GM21619 (cell line): ENCODE results near the gene C20orf141.
"Not testable (repeated sequence)": the region's sequence is repeated elsewhere in the genome, so short reads cannot be mapped to it uniquely, and the experiment has no call there.

Source experiments
- ATAC-seq: cut with Tn5 transposase; IDR thresholded peaks from one replicate; pipeline ENCODE4 v1.9.1; 2021; ENCODE audit not compliant: unreplicated experiment

C20orf141 gene

GRCh38 chr20:2820084-2820895, 5.5 kb downstream of the C20orf141 start:
- ATAC-seq = no peak

DNA sequence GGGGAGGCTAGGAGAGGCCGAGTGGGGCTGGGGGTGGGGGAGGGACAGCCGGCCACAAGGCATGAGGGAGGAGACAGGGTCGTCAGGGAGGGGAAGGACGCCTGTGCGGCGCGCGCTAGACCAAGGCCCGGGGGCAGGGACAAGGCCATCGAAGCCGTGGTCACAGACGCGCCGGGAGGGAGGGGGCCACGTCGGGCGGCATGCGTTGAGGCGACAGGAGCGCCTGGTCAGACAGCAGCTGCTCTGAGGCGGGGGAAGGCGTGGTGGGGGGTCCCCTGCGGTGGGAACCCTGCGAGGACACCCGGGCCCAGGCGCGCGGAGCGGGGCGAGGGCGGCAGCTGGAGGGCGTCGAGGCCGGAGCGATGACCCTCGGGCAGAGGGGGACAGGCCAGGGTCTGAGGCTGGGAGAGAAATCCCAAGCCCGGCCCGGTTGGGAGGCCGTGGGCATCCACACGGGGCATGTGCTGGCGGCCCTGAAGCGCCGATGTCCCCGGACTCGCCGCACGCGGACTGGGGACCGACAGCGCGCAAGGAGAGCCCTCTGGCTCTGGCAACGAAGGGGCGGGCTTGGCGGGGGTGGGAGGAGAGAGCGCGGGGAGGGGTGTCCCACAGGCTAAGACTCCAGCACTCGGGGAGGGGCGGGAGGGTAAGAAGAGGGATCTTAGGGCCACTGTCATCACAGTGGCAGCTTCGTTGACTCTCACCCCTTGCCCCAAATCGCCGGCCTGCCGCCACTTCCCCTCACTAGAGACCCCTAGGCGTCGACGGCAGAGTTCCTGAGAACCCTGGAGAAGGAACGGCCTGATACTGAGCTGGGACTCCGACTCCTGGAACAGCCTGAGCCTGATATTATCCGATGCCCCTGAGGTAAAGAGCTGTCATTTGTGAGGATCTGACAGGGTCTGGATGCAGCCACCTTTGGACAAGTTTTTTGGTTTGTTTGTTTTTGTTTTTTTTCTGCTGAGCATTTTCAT, 6.4 kb downstream of the C20orf141 start:
- no peak for ATAC-seq

DNA sequence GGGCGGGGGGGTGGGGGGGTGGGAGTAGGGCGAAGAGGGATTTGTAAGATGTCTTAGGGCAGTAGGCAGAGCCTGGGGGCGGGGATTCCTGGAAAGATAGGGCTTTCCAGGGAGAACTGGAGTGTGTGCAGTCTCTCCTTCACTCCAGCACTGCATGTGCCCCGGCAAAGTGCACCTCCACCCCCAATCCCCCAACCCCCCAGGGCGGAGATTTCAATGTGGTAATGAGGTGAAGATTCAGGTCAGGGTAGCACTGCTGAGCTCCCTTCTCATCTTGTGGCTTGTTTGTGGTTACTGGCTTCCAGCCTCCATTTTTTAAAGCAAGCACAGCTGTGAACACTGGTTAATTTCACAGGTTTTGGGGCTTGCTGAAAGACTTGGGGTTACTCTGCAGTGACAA, 7.3 kb downstream of the C20orf141 start:
- no peak for ATAC-seq

- ATAC-seq = no peak
These were observed 11.0 kb downstream of the C20orf141 start for GRCh38 chr20:2825761-2826160.

GRCh38 chr20:2826655-2827054, 11.9 kb downstream of the C20orf141 start:
- no peak for ATAC-seq

DNA sequence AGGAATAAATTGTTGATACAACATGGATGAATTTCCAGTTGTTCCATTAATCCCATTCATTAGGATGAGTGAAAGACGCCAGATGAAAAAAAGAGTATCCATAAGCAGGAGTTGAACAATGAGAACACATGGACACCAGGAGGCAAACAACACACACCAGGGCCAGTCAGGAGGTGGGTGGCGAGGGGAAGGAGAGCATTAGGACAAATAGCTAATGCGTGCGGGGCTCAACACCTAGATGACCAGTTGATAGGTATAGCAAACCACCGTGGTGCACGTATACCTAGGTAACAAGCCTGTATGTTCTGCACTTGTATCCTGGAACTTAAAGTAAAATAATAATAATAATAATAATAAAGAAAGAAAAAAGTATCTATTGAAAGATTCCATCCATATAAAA, 14.6 kb downstream of the C20orf141 start:
- no peak for ATAC-seq

- not testable (repeated sequence) for ATAC-seq
These were observed 16.4 kb downstream of the C20orf141 start for GRCh38 chr20:2831206-2831605.

GRCh38 chr20:2833761-2834160, 19.0 kb downstream of the C20orf141 start:
- ATAC-seq = no peak

DNA sequence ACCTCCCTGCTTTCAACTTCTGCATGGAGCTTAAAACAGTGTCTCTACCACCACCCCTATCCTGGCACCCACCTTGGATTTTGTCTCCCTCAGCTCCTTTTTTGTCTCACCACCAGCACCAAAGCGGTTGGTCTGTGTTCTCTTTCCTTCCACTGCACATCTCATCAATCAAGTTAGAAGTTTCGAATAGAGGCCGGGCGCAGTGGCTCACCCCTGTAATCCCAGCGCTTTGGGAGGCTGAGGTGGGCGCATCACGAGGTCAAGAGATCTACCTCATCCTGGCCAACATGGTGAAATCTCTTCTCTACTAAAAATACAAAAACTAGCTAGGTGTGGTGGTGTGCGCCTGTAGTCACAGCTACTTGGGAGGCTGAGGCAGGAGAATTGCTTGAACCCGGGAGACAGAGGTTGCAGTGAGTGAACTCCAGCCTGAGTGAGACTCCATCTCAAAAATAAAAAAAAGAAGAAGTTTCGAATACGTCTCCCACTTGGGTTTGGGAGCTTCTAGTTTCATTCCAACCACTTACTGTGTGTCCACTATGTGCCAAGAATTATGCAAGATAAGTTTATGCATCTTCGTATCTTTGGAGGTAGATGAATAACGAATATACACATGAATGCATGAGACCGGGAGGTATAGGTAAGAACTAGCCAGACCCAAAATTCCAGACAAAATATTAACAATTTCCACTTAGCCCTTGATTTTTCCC, 19.8 kb downstream of the C20orf141 start:
- no peak for ATAC-seq

GRCh38 chr20:2835331-2835796, 20.6 kb downstream of the C20orf141 start:
- ATAC-seq = no peak

- no peak for ATAC-seq
These were observed 21.2 kb downstream of the C20orf141 start for GRCh38 chr20:2836035-2836434.

- ATAC-seq = no peak
These were observed 22.6 kb downstream of the C20orf141 start for GRCh38 chr20:2837221-2837960.

- ATAC-seq = no peak
These were observed 23.5 kb downstream of the C20orf141 start for GRCh38 chr20:2838170-2838797.

- ATAC-seq = no peak
These were observed 24.3 kb downstream of the C20orf141 start for GRCh38 chr20:2838847-2839671.

DNA sequence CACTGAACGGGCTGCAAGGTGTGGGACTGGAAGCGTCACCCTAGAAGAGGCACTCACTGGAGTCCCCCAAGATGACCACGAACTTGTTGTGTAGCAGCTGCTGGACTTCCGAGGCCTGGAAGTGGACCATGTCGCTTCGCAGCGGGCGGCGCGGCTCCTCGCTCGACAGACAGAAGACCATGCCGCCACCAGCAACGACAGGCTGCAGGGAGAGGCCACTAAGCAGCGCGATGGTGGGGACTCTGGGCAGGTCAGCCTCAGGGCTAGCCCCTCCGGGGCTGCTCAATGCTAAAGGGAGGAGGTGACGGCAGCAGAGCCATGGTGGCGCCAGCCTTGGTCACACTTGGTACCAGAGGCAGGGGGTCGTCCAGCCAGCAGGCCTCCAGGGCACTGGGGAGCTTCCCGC, 24.9 kb downstream of the C20orf141 start:
- ATAC-seq = no peak

- ATAC-seq = peak; percentile 96
These were observed 25.6 kb downstream of the C20orf141 start, which contains the start of the genes PCED1A and VPS16 for GRCh38 chr20:2840138-2840966. TSS of gene PCED1A (minus strand) at chr20:2840655. CDS start at chr20:2839912, 743 bp downstream. TSS of gene VPS16 (plus strand) at chr20:2840745. CDS start at chr20:2840775, 30 bp downstream.

DNA sequence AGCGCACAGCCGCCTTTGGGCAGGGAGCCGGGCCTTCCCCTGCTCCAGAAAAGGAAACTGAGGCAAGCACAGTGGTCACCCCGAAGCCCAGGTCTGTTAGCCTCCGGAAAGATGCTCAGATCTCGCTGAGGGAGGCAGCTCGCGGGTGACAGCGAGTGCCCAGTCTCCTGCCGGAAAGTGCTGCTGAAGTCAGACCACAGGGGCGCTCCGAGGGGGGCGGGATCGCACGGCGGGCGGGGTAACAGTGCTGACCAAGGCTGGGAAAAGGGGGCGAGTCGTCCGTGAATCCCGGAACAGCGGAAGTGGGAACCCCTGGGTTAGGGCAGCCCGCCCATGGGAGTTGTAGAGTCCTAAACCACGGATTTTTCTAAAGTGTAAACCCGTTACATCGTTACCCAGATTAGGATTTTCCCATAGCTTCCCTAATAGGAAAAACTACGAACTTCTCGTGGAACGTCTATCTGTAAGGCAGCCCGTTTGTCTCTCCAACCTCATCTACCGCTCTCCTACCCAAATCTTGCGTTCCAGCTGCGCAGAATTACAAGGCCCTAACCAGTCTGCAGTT, 26.3 kb downstream of the C20orf141 start:
- peak; percentile 31 for ATAC-seq

DNA sequence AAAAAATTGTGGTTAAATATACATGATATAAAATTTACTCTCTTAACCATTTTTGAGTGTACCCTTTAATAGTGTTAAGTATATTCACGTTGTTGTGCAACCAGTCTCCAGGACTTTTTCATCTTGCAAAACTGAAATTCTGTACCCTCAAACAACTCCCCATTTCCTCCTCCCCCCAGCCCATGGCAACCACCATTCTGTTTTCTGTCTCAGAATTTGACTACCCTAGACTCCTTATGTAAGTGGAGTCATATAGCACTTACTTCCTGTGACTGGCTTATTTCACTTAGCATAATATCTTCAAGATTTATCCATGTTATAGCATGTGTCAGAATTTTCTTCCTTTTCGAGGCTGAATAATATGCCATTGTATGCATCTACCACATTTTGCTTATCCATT, 30.8 kb downstream of the C20orf141 start:
- ATAC-seq = no peak
